NCI-H510A treated with DMSO at 0.1 percent for 48 hours (cell line): ENCODE results near the gene ZNF695.

Experiments used
- DNase-seq: peaks from one replicate; lab custom pipeline; 2025; lab: John Stamatoyannopoulos, UW

Gene ZNF695

GRCh38 chr1:246959944-246960693 is 47.7 kb downstream of the ZNF695 start:
- DNase-seq = no peak

- no peak for DNase-seq
Measured at GRCh38 chr1:246954126-246954525, 53.7 kb downstream of the ZNF695 start.

GRCh38 chr1:246951413-246951812 is 56.4 kb downstream of the ZNF695 start:
- no peak for DNase-seq

- DNase-seq = no peak
Measured at GRCh38 chr1:246949956-246950355, 57.9 kb downstream of the ZNF695 start.

GRCh38 chr1:246947255-246947654 is 60.6 kb downstream of the ZNF695 start:
- no peak for DNase-seq

GRCh38 chr1:246946366-246946765 is 61.5 kb downstream of the ZNF695 start:
- DNase-seq = no peak
